Activated B cell treated with CpG ODN at 0.5 μM for 24 hours (primary cell): Measurements from ENCODE around the gene KCNH2. TPM values are rescaled to one million over a fixed set of nuclear protein-coding genes. Genes with fewer than 3 reads are reported as not detected.

Source experiments
- ATAC-seq: fragments of 200-7000 bp; cut with Tn5 transposase; one replicate; pipeline ENCODE4 v1.10.0; 2021; ENCODE audit warnings: low read depth, mild to moderate bottlenecking, moderate library complexity
- CTCF ChIA-PET: fragments of 350-600 bp; sonication (Branson Sonifier 250); formaldehyde crosslinking; loops from one replicate; lab custom pipeline; 2021; ENCODE audit warnings: antibody characterized with exemption; lab: Charles Lee
- POLR2A ChIA-PET: fragments of 350-600 bp; sonication (Branson Sonifier 250); formaldehyde crosslinking; loops from one replicate; lab custom pipeline; 2021; ENCODE audit warnings: antibody characterized with exemption; lab: Charles Lee
- DNase-seq: peaks from one replicate; pipeline ENCODE4 v3.0.0; 2022
- H3K27ac Mint-ChIP-seq: one replicate; pipeline ENCODE4 v1.8.0; 2020; ENCODE audit warnings: mixed read lengths
- H3K27me3 Mint-ChIP-seq: one replicate; pipeline ENCODE4 v1.8.0; 2021; ENCODE audit warnings: mixed read lengths
- H3K36me3 Mint-ChIP-seq: one replicate; pipeline ENCODE4 v1.8.0; 2021; ENCODE audit warnings: low read depth, mixed read lengths
- H3K4me1 Mint-ChIP-seq: one replicate; pipeline ENCODE4 v1.8.0; 2021; ENCODE audit warnings: mixed read lengths
- H3K4me3 Mint-ChIP-seq: one replicate; pipeline ENCODE4 v1.8.0; 2020; ENCODE audit warnings: mild to moderate bottlenecking, mixed read lengths
- H3K9me3 Mint-ChIP-seq: one replicate; pipeline ENCODE4 v1.8.0; 2020; ENCODE audit warnings: mixed read lengths
- CTCF ChIP-seq: fragments of 200-600 bp; IDR thresholded peaks from one replicate; pipeline ENCODE4 v1.8.0; 2022; ENCODE audit warnings: antibody characterized with exemption, mild to moderate bottlenecking
- intact Hi-C: fragments of 100-400 bp; cut with micrococcal nuclease; formaldehyde crosslinking; loops from one replicate; pipeline ENCODE4 v1.15.1; 2024
- total RNA-seq: library from RNA; stranded (reverse); gene quantifications from 2 replicates; pipeline ENCODE4 v1.2.3, GENCODE V29; 2022

KCNH2 gene
- total RNA-seq, 1 donor from 2014 or later = 0.29 TPM

DNA sequence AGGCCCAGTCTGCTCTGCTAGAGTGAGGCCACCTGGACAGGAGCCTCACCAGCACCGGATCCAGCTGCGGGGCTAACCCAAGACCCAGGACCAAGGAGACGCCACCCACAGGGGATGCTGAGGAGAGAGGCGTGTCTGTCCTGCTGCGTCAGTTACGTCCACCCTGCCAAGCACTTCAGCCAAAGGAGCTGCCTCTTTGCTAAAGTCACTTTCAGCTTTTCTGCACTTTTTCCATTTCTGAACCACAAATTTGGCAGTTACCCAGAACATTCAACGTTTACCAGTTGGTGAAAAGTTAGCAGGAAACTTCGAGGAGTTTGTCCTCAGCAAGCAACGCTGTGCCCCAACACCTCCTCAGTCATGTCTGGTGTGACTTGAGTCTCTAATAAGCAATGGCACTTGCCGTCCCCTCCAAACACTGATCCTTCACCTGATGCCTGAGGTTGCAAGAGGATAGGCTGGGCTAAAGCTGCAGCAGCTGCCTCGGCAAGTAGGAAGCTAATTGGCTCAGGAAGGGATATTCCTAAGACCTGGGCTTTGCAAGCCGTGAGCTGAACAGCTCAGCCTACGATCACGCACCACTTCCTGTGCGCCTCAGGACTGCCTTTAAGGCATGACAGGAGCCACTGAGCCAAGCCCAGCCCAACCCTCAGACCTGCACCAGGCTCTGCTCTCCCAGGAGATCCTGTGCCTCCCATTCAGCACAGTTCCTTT is 40.1 kb downstream of the KCNH2 start:
- H3K36me3 Mint-ChIP-seq = no peaks in the 10 kb centered on the region
- DNase-seq (no peak), ATAC-seq (no peak)
- no peak overlapping the region for H3K27ac Mint-ChIP-seq
- intact Hi-C loops = no loop called here
- H3K4me3 Mint-ChIP-seq = peak overlapping the region; percentile 11
- H3K9me3 Mint-ChIP-seq = no peaks in the 10 kb centered on the region
- peaks cover 5% of the 10 kb centered on the region for H3K4me1 Mint-ChIP-seq
- TF ChIP-seq CTCF = no peak
- H3K27me3 Mint-ChIP-seq = peaks cover 17% of the 10 kb centered on the region
- CTCF ChIA-PET = interaction anchor here (1.0 kb wide), 1 partner anchor 159 kb away, joined by 3 read pairs; no protein-coding TSS in a partner anchor
- POLR2A ChIA-PET = no interaction called here

GRCh38 chr7:150936018-150936417 is 42.1 kb downstream of the KCNH2 start:
- intact Hi-C loops = no loop called here
- no peak for TF ChIP-seq CTCF
- H3K4me3 Mint-ChIP-seq = no peak overlapping the region
- peaks cover 19% of the 10 kb centered on the region for H3K27me3 Mint-ChIP-seq
- DNase-seq (no peak), ATAC-seq (no peak)
- CTCF ChIA-PET = no interaction called here
- H3K9me3 Mint-ChIP-seq = no peaks in the 10 kb centered on the region
- no peak overlapping the region for H3K27ac Mint-ChIP-seq
- peaks cover 5% of the 10 kb centered on the region for H3K4me1 Mint-ChIP-seq
- POLR2A ChIA-PET = no interaction called here
- no peaks in the 10 kb centered on the region for H3K36me3 Mint-ChIP-seq

- no peak for ATAC-seq
- intact Hi-C loops = no loop called here
- no peak overlapping the region for H3K4me3 Mint-ChIP-seq
- no peak overlapping the region for H3K27ac Mint-ChIP-seq
- H3K36me3 Mint-ChIP-seq = no peaks in the 10 kb centered on the region
- H3K9me3 Mint-ChIP-seq = no peaks in the 10 kb centered on the region
- CTCF ChIA-PET = no interaction called here
- POLR2A ChIA-PET = no interaction called here
- no peak for TF ChIP-seq CTCF
- H3K27me3 Mint-ChIP-seq = peaks cover 19% of the 10 kb centered on the region
- peaks cover 5% of the 10 kb centered on the region for H3K4me1 Mint-ChIP-seq
- DNase-seq = no peak
These were observed 43.0 kb downstream of the KCNH2 start for GRCh38 chr7:150935149-150935548.

GRCh38 chr7:150934045-150934766 is 43.9 kb downstream of the KCNH2 start:
- Mint-ChIP-seq H3K27ac (no peak overlapping the region), H3K4me1 (peaks cover 5% of the 10 kb centered on the region), H3K4me3 (no peak overlapping the region), H3K9me3 (no peaks in the 10 kb centered on the region), H3K27me3 (peaks cover 23% of the 10 kb centered on the region), H3K36me3 (no peaks in the 10 kb centered on the region)
- DNase-seq (no peak), ATAC-seq (no peak)
- ChIA-PET CTCF (no interaction called here), POLR2A (no interaction called here)
- intact Hi-C loops = no loop called here
- no peak for TF ChIP-seq CTCF

- no peak overlapping the region for H3K4me3 Mint-ChIP-seq
- H3K27ac Mint-ChIP-seq = no peak overlapping the region
- POLR2A ChIA-PET = no interaction called here
- intact Hi-C loops = no loop called here
- no peaks in the 10 kb centered on the region for H3K9me3 Mint-ChIP-seq
- H3K4me1 Mint-ChIP-seq = no peaks in the 10 kb centered on the region
- TF ChIP-seq CTCF = no peak
- no peaks in the 10 kb centered on the region for H3K36me3 Mint-ChIP-seq
- DNase-seq (no peak), ATAC-seq (no peak)
- CTCF ChIA-PET = no interaction called here
- peaks cover 20% of the 10 kb centered on the region for H3K27me3 Mint-ChIP-seq
These were observed 46.8 kb downstream of the KCNH2 start for GRCh38 chr7:150931199-150931869.
